GM10847 (cell line): ENCODE results near the gene SPATA3.

Experiments
- POLR2A ChIP-seq: IDR thresholded peaks from 2 replicates; pipeline ENCODE4 v1.6.1; 2011; ENCODE audit not compliant: insufficient read length; ENCODE audit errors: extremely low read depth

The SPATA3 gene

DNA sequence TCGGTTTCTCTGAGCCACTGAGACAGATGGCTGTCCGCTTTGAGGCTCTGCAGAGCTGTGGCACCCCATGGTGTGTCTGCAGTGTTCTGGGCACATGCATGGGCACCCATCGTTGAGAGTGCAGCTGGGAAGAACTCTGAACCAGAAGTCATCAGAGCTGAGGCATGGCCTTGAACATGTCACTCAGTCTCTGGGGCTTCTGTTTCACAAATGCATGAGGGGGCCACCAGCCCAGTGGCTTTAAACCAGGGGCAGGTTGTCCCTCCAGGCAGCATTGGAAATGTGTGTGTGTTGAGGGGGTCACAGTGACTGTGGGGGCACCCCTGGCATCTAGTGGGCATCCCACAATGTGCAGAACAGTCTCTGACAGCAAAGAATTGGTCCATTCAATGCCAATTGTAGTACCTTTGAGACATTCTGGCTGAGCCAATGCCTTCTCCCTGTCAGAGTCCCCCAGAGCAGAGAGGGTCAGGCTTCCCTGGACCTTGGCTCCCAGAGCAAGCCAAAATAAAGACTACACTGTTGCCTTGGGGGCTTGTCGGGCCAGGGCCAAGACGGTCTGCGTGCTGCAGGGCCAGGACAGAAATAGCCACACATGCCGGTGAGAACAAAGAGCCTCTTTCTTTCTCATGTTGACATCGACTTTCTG, 51.5 kb downstream of the SPATA3 start:
- TF ChIP-seq POLR2A: no peak

DNA sequence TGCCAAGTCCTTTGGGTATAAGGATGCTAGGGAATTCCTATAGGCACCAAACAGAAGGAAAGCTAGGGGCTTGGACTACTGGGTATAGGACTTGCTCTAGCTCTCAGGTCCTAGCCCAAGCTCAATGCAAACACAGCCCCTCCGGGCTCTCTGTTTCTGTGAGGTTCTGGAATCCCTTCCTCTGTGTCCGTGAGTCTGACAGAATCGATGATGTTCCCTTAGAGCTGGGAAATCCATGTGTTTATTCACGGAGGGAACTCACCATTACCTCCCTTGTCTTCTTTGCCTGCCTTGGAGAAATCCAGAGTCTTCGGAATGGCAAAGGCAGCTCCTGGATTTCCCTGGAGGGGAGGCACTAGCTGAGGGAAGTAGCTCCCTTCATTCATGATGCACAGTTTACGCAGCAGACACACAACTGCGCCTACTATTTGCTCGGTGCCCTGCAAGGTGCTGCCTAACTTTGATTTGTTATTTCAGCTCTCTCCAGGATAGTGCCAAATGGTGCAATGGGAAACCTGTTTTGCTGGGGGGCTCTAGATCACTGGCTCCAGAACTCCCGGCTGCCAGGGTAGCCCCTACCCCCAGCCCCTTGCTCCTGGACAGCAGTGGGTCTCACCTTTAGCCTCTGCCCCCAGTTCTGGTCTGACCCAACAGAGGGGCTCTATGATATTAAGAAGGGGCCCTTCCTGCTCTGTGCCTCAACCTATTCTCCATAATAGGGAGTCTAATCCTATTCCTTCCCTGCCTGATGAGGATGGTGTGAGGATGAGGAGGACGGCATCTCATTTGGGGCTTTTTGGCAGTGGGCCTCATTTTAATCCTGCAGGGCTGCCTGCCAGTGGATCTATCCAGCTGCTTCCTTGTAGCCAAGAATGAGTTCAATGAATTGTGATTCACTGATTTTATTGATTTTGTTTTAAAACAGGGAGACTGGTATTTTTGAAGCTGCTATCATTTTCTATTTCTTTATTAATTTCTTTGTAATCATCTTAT, 52.3 kb downstream of the SPATA3 start:
- no peak for TF ChIP-seq POLR2A

DNA sequence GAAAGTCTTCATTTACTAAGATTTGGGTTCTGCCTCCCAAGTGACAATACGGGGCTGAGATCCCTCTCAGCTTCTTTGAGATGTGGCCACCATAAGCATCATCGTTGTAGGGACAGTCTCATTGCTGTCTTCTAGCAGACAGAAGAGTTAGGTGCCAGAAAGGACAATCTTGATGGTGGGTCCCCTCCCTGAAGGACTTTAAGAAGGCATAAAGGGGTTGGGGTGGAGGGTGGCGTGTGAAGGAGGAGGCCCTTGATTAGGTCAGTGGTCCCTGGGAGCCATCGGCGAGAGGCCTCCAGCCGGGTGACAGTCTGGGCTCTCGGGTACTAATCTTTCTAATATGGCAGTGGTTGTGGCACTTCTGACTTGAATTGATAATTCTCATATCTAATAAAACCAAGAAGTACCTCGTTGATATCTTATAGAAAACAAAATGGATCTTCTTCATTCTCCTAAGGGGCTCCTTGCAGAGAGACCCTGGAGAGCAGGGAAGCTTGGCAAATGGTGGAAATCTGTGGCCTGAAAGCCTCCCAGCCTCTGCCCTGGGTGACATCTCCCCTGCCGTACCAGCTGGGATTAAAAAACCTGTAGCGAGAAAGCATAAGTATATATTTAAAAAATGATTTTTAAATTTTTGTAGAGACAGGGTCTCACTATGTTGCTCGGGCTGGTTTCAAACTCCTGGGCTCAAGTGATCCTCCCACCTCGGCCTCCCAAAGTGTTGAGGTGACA, 53.5 kb downstream of the SPATA3 start:
- no peak for TF ChIP-seq POLR2A

DNA sequence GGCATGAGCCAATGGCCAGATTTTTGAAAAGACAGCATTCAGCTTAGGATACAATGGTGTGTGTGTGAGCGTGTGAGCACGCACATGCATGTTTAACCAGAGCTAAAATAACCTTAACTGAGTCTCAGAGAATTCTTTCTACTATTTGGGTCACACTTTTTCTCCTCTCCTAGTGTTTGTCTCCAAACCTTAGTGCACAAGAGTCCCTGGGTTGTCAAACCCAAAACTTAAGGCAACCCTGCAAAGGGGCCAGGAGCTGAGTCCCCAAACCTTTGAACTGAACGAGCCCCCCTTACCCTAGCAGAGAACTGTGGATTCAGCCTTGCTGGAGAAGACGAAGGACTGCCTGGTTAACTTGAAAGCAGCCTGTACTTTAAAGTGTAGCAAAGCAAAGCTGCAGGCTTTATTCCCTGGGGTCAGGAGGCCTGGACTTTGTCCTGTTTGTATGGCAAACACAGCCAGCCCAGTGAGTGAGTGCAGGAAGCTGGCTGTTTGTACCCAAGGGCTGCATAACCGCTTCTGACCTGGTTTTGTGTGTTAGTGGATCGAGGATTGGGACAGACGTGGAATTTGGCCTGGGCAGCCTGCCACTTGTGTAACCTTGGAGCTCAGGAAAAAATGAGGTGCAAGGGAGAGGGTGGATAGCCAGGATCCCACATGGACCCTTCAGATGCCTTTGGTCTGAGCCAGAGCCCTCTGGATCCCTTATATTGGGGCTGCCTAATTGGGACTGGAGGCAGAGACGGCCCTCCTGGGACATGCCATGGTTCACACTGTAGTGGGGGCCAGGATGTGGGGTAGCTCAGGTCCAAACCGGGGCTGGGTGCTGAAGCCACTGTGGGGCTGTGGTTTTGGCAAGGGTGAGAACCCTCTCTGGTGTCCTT, 54.3 kb downstream of the SPATA3 start:
- TF ChIP-seq POLR2A: no peak

GRCh38 chr2:231051116-231051515, 55.2 kb downstream of the SPATA3 start:
- TF ChIP-seq POLR2A: no peak

GRCh38 chr2:231052494-231053451, 56.9 kb downstream of the SPATA3 start:
- TF ChIP-seq POLR2A: no peak

- TF ChIP-seq POLR2A: no peak
These were observed 57.9 kb downstream of the SPATA3 start for GRCh38 chr2:231053846-231054245.

DNA sequence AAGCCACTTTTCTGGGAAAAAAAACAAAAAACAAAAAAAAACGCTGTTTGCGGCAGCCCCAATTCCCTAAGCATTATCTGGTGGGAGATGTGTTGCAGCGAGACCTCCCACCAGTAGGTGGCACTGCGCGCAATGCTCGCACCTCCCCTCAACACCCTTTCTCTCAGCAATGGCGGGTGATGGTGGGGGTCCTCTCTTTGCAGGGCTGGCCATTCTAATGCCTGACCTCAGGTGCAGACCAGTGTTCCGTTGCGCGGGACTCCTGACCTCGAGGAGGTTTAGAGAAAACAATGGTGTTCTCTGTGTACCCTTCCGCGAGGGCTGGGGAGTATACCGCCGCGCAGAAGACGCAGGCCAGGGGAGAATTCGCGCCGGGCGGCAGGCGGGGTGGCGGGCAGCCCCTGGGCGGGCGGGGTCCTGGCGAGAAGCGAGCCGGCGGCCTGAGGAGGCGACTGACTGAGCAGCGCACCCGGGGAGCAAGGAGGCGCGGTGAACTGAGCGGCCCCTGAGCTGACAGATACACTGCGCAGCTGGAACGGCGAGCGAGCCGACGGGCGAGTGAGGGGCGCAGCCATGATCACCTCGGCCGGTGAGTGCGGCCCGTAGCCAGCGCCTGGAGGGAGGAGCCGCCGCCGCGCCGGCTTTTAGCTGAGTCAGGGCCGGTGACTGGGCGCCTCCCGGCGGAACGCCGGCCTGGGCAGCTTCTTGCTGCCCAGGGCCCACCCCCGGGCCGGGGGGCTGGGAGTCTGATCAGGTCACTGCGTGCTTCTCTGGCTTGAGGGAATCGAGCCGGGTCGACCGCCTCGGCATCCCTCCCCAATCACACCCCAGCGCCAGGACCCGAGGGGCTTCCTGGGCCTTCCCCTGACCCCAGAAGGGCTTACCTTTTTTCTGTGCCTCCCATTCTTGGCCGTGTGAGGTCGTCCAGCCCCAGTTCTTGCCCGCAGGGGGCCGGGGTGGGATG, 60.8 kb downstream of the SPATA3 start, which contains the start of gene PSMD1:
Gene PSMD1, plus strand, starts transcription at position 415 of the 964 bp plus-strand sequence. Its CDS starts 159 bp downstream, at position 574.
- peak; percentile 61 for TF ChIP-seq POLR2A

DNA sequence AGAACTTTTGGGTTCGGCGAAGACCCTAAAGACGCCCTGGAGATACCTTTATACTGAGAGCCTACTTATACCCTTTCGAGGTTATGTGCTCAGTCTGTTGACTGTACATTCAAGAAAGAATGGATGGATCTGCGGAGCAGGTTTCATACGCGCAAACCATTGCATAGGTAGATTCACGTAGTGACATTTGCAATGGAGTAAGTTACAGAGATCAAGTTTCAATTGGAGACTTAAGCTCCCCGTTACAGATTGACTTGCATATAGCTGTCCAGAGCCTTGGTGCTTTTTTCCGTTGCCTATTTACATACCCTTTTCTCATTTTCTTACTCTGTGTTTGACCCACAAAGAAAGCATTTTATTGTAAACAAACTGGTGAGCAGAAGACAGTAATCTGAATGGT, 61.7 kb downstream of the SPATA3 start:
- TF ChIP-seq POLR2A: no peak
